ENCODE measurements around the gene SLC8A1.

SLC8A1 gene

GRCh38 chr2:40451918-40452605 is at the start of gene SLC8A1:
TSS of gene SLC8A1 (minus strand) at chr2:40452090.
- peak; percentile 41 for DNase-seq (ENCODE audit: low spot score)

- no peak for DNase-seq (ENCODE audit: low spot score)
These were observed 47.5 kb upstream of the SLC8A1 start for GRCh38 chr2:40499437-40499836.

GRCh38 chr2:40497251-40497859 is 45.5 kb upstream of the SLC8A1 start:
- DNase-seq (ENCODE audit: low spot score): no peak

- no peak for DNase-seq (ENCODE audit: low spot score)
These were observed 37.7 kb upstream of the SLC8A1 start for GRCh38 chr2:40489678-40489960.

GRCh38 chr2:40488927-40489677 is 37.2 kb upstream of the SLC8A1 start:
- DNase-seq (ENCODE audit: low spot score): no peak

- no peak for DNase-seq (ENCODE audit: low spot score)
These were observed 36.3 kb upstream of the SLC8A1 start for GRCh38 chr2:40488101-40488601.

GRCh38 chr2:40487602-40488001 is 35.7 kb upstream of the SLC8A1 start:
- DNase-seq (ENCODE audit: low spot score): no peak

GRCh38 chr2:40485854-40486253 is 34.0 kb upstream of the SLC8A1 start:
- DNase-seq (ENCODE audit: low spot score): no peak

- DNase-seq (ENCODE audit: low spot score): no peak
These were observed 33.4 kb upstream of the SLC8A1 start for GRCh38 chr2:40485318-40485717.

- no peak for DNase-seq (ENCODE audit: low spot score)
These were observed 31.8 kb upstream of the SLC8A1 start for GRCh38 chr2:40483549-40484243.

- DNase-seq (ENCODE audit: low spot score): no peak
These were observed 28.7 kb upstream of the SLC8A1 start for GRCh38 chr2:40480596-40480995.

GRCh38 chr2:40480073-40480472 is 28.2 kb upstream of the SLC8A1 start:
- no peak for DNase-seq (ENCODE audit: low spot score)

GRCh38 chr2:40477361-40477760 is 25.5 kb upstream of the SLC8A1 start:
- no peak for DNase-seq (ENCODE audit: low spot score)

GRCh38 chr2:40476436-40476835 is 24.5 kb upstream of the SLC8A1 start:
- no peak for DNase-seq (ENCODE audit: low spot score)

- no peak for DNase-seq (ENCODE audit: low spot score)
These were observed 22.4 kb upstream of the SLC8A1 start for GRCh38 chr2:40474306-40474705.

GRCh38 chr2:40471866-40472265 is 20.0 kb upstream of the SLC8A1 start:
- DNase-seq (ENCODE audit: low spot score): no peak

GRCh38 chr2:40470822-40471813 is 19.2 kb upstream of the SLC8A1 start:
- DNase-seq (ENCODE audit: low spot score): no peak

- no peak for DNase-seq (ENCODE audit: low spot score)
These were observed 15.2 kb upstream of the SLC8A1 start for GRCh38 chr2:40466935-40467572.

- DNase-seq (ENCODE audit: low spot score): no peak
These were observed 14.5 kb upstream of the SLC8A1 start for GRCh38 chr2:40466332-40466906.

GRCh38 chr2:40463112-40463511 is 11.2 kb upstream of the SLC8A1 start:
- no peak for DNase-seq (ENCODE audit: low spot score)
